Measurements from ENCODE around the gene CD1E.
"Not testable (repeated sequence)": the region's sequence is repeated elsewhere in the genome, so short reads cannot be mapped to it uniquely, and the experiment has no call there.

The CD1E gene

GRCh38 chr1:158353303-158354075, at the start of gene CD1E:
TSS of gene CD1E (plus strand) at chr1:158353894. CDS start at chr1:158353989, 95 bp downstream.
- DNase-seq (ENCODE audit: low read depth), result no peak

- no peak for DNase-seq (ENCODE audit: low read depth)
Observed at GRCh38 chr1:158310623-158311022, 43.1 kb upstream of the CD1E start.

GRCh38 chr1:158311066-158311465, 42.6 kb upstream of the CD1E start:
- no peak for DNase-seq (ENCODE audit: low read depth)

GRCh38 chr1:158323866-158324265, 29.8 kb upstream of the CD1E start:
- DNase-seq (ENCODE audit: low read depth), result no peak

GRCh38 chr1:158324395-158324794, 29.3 kb upstream of the CD1E start:
- no peak for DNase-seq (ENCODE audit: low read depth)

- DNase-seq (ENCODE audit: low read depth), result no peak
Observed at GRCh38 chr1:158327481-158327880, 26.2 kb upstream of the CD1E start.

GRCh38 chr1:158328426-158328825, 25.3 kb upstream of the CD1E start:
- DNase-seq (ENCODE audit: low read depth), result no peak

GRCh38 chr1:158329300-158329699, 24.4 kb upstream of the CD1E start:
- DNase-seq (ENCODE audit: low read depth), result no peak

GRCh38 chr1:158329733-158330132, 24.0 kb upstream of the CD1E start:
- DNase-seq (ENCODE audit: low read depth), result peak; percentile 14

- no peak for DNase-seq (ENCODE audit: low read depth)
Observed at GRCh38 chr1:158330391-158331105, 23.1 kb upstream of the CD1E start.

- DNase-seq (ENCODE audit: low read depth), result no peak
Observed at GRCh38 chr1:158331106-158331425, 22.6 kb upstream of the CD1E start.

- DNase-seq (ENCODE audit: low read depth), result no peak
Observed at GRCh38 chr1:158331481-158332150, 22.1 kb upstream of the CD1E start, which contains the start of gene CD1B. TSS of gene CD1B (minus strand) at chr1:158331531. CDS start at chr1:158331423, 108 bp downstream.

- no peak for DNase-seq (ENCODE audit: low read depth)
Observed at GRCh38 chr1:158333405-158334155, 20.1 kb upstream of the CD1E start.

GRCh38 chr1:158334526-158335212, 19.0 kb upstream of the CD1E start:
- no peak for DNase-seq (ENCODE audit: low read depth)

- no peak for DNase-seq (ENCODE audit: low read depth)
Observed at GRCh38 chr1:158335213-158335532, 18.5 kb upstream of the CD1E start.

GRCh38 chr1:158336413-158336812, 17.3 kb upstream of the CD1E start:
- DNase-seq (ENCODE audit: low read depth), result not testable (repeated sequence)

GRCh38 chr1:158348946-158349345, 4.7 kb upstream of the CD1E start:
- not testable (repeated sequence) for DNase-seq (ENCODE audit: low read depth)

- no peak for DNase-seq (ENCODE audit: low read depth)
Observed at GRCh38 chr1:158354255-158354654, 561 bp downstream of the CD1E start.

- no peak for DNase-seq (ENCODE audit: low read depth)
Observed at GRCh38 chr1:158355773-158356285, 2.1 kb downstream of the CD1E start.

GRCh38 chr1:158356616-158357015, 2.9 kb downstream of the CD1E start:
- no peak for DNase-seq (ENCODE audit: low read depth)

GRCh38 chr1:158357441-158357840, 3.7 kb downstream of the CD1E start:
- no peak for DNase-seq (ENCODE audit: low read depth)

- DNase-seq (ENCODE audit: low read depth), result no peak
Observed at GRCh38 chr1:158362482-158362881, 8.8 kb downstream of the CD1E start.
